ENCODE results near the gene ZYG11B.
"Not testable (repeated sequence)": the region's sequence is repeated elsewhere in the genome, so short reads cannot be mapped to it uniquely, and the experiment has no call there.

ZYG11B gene

GRCh38 chr1:52759908-52760307, 33.7 kb downstream of the ZYG11B start:
- no peak for DNase-seq

GRCh38 chr1:52767596-52768280, 41.5 kb downstream of the ZYG11B start:
- DNase-seq: no peak

DNA sequence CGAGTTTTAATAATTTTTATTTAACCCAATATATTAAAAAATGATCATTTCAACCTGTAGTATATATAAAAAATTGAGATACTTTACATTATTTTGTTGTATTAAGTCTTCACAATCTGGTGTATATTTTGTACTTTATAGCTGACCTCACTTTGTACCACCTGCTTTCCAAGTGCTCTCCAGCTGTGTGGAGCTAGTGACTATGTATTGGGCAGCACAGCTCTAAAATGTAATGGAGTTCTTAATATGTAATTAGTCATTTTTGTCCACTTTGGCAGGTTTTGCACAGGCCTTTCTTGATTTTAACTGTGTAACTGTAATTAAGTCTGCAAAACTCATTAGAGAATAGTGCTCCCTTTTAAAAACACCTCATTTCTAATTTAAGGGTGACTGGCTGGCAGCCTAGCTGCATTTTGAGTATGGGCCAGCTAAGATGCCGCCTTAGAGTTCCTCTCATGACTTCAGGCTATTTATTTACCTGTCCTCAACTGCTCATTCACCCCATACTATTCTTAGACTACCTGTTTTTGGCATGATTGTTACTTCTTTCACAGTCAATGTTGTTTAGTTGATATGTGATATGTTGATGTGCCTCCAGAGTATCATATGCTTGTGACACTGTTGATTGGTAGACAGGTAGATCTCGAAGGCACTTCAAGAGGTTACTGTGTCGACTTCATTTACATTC, 43.2 kb downstream of the ZYG11B start:
- DNase-seq: peak; percentile 81

GRCh38 chr1:52771384-52771783, 45.1 kb downstream of the ZYG11B start:
- DNase-seq: no peak

DNA sequence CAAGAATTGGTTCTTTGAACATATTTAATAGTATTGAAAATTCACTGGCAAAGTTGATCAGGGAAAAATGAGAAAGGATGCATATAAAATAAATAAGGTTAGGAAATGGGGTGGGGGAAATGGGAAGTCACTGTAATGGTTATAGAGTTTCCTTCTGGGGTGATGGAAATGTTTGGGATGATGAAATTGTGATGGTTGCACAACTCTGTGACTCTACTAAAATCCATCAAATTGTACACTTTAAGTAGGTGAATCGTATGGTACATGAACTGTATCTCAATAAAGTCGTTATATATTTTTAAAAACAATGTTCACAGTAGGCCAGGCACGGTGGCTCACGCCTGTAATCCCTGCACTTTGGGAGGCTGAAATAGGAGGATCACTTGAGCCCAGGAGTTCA, 59.9 kb downstream of the ZYG11B start:
- DNase-seq: no peak

- not testable (repeated sequence) for DNase-seq
These were observed 64.2 kb downstream of the ZYG11B start for GRCh38 chr1:52790429-52790828.

DNA sequence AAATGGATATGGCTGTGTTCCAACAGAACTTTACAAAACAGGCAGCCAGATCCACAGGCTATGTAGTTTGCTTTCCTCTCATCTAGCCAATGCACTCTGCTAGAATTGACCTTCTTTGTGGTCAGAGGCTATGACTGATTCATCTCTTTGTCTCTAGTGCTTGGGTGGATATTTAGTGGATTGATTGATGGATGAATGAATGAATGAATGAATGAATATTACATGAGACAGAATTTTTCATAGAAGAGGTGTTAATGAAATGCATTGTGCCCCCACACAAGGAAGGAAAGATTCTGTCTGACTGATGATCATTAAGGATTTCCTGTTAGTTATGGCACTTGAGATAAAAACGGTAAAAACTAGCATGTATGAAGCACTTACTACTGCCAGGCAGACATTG, 65.8 kb downstream of the ZYG11B start:
- no peak for DNase-seq

DNA sequence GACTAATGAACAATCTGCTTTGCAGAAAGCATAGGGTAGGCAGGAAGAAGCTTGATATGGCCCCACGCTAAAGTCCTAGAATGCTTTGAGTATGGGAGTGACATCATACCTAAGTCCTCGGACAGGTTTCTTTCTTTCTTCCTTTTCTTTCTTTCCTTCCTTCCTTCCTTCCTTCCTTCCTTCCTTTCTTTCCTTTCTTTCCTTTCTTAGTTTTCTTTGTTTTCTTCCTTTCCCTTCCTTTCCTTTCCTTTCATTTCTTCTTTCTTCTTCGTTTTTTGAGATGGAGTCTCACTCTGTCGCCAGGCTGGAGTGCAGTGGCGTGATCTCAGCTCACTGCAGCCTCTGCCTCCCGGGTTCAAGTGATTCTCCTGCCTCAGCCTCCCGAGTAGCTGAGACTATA, 67.5 kb downstream of the ZYG11B start:
- DNase-seq: not testable (repeated sequence)

DNA sequence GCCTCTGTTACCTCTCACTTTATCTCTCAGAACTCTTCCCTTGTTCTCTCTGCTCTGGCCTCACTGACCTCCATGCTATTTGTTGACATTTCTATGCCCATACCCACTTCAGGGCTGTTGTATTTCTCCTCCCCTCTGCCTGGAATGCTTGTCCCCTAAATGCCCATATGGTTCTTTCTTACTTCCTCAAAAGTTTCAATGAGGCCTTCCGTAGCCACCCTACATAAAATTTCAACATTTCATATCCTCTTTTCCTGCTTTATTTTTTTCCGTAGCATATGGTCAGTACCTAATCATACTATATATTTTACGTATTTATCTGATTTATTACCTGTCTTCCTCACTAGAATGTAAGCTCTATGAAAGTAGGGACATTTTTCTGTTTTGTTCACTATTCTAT, 69.2 kb downstream of the ZYG11B start:
- DNase-seq: no peak

DNA sequence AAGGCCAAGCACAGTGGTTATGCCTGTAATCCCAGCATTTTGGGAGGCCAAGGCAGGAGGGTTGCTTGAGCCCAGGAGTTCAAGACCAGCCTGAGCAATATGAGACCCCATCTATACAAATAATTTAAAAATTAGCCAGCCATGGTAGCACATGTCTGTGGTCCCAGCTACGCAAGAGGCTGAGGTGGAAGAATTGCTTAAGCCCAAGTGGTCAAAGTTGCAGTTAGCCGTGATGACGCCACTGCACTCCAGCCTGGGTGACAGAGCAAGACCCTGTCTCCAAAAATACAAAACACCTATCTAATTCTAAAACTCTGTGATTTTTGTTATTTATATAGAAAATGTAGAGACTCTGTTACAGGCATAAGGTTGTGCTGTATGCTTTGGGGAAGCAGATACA, 72.1 kb downstream of the ZYG11B start:
- DNase-seq: no peak

GRCh38 chr1:52801011-52801410, 74.8 kb downstream of the ZYG11B start:
- no peak for DNase-seq

DNA sequence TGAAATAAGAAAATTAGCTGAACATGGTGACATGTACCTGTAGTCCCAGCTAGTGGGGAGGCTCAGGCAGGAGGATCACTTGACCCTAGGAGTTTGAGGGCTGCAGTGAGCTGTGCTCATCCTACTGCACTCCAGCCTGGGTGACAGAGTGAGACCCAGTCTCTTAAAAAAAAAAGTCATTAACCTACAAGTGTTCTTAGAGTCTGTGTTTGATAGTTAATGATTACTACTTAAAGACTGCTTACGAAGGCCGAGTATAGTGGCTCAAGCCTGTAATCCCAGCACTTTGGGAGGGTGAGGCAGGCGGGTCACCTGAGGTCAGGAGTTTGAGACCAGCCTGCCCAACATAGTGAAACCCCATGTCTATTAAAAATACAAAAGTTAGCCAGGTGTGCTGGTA, 77.8 kb downstream of the ZYG11B start:
- DNase-seq: not testable (repeated sequence)

DNA sequence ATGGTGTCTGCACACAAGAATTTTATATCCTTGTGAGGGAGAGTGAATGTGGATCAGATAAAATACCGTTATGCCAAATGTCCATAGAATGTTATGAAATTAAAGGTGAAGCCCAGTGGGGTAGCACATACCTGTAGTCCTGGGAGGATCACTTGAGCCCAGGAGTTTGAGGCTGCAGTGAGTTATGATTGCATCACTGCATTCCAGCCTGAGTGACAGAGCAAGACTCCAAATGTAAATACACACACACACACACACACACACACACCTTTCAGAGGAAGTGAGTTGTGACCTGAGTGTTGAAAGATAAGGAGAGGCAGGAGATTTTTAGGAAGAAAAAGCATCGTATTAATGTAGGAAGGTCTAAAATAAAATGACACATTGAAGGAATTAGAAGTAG, 88.2 kb downstream of the ZYG11B start:
- no peak for DNase-seq

- not testable (repeated sequence) for DNase-seq
These were observed 94.6 kb downstream of the ZYG11B start for GRCh38 chr1:52820830-52821229.

GRCh38 chr1:52825868-52826267, 99.6 kb downstream of the ZYG11B start:
- DNase-seq: peak; percentile 33

DNA sequence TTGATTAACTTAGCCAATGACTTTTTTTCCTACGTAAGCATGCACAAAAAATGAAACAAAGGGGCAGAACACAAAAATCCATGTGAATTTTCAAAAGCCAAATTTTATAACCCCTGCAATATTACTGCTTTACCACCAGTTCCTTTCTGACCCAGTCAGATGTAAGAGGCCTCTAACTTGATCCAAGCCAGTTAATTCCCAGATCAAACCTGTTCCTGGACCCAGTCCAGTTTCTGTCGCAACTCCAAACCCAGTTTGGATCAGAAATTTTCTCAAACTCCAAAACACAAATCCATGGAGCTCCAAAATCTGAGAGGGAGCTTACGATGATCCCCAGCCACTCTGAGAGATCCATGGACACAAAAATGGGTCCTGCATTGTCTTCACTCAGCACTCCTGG, 108.5 kb downstream of the ZYG11B start:
- DNase-seq: no peak

DNA sequence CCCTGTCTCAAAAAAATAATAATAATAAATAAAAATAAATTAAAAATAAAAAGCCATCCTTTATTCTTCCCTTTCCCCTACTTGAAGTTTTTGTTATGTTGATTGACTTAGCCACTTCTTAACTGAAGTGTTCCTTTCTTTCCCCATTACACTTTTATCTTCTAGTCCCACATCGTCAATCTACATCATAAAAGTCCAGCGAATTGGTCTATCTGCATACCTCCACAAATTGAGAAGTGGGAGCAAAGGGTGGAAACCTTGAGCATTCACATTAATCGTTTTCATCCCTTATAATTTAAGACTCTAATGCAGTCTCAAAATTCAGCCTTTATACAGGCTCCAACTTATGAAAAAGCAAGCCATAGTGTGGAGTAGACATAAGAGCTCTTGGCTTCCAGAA, 109.8 kb downstream of the ZYG11B start:
- DNase-seq: no peak

DNA sequence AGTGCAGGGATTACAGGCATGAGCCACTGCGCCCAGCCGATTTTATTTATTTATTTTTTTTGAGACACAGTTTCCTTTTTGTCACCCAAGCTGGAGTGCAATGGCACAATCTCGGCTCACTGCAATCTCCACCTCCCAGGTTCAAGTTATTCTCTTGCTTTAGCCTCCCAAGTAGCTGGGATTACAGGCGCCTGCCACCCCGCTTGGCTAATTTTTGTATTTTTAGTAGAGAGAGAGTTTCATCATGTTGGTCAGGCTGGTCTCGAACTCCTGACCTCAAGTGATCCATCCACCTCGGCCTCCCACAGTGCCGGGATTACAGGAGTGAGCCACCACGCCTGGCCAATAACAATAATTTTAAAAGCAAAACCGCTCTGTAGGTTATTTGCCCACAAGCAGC, 112.9 kb downstream of the ZYG11B start:
- DNase-seq: not testable (repeated sequence)

DNA sequence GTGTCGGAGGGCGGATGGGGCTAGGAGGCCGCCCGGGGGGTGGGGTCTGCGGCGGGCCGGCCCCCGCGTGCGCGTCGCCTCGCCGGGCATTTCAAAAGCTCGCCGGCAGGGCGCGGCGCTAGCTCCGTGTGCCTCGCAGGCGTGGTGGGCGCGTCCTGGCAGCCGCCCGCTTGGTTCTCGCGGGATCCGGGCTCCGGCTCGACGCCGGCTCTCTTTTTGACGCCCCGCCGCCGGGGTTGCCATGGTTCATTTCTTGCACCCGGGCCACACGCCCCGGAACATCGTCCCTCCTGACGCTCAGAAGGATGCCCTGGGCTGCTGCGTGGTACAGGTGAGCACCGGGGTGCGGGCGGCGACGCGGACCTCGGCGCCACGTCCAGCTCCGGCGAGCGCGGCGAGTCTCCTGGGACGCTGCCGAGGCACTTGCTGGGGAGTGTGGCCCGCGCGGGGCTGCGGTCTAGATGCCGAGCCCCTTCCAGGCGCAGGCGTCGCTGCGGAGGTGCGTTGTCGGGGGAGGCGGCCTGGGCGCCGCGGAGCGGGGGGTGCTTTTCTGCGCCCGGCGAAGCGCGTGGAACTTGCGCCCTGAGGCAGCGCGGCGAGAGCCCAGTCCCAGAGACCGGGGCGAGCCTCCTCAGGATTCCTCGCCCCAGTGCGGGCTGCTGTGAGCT, 116.5 kb downstream of the ZYG11B start, which contains the start of gene ZYG11A:
Gene ZYG11A (plus strand): TSS at position 118 of the 668 bp plus-strand sequence. CDS start 124 bp downstream, at position 242.
- peak; percentile 86 for DNase-seq

DNA sequence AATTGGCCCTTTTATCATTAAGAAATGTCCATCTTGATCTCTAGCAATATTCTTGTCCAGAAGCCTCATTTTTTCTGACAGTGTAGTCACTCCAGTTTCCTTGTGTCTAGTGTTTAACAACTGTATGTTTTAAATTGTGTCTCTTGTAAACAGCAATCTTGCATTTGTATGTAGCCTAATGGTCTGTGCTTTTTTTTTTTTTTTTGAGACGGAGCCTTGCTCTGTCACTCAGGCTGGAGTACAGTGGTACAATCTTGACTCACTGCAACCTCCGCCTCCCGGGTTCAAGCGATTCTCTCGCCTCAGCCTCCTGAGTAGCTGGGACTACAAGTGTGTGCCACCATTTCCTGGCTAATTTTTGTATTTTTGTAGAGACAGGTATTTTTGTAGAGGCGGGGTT, 118.9 kb downstream of the ZYG11B start:
- not testable (repeated sequence) for DNase-seq

DNA sequence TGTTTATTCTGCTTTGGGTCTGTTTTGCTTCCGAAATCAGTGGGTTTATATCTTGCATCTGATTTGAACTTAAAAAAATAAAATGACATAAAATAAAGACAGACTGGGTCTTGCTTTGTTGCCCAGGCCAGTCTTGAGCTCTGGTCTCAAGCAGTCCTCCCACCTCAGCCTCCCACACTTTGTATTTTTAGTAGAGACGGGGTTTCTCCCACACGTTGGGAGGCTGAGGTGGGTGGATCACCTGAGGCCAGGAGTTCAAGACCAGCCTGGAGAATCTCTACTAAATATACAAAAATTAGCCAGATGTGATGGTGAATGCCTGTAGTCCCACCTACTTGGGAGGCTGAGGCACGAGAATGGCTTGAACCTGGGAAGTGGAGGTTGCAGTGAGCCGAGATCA, 122.2 kb downstream of the ZYG11B start:
- DNase-seq: no peak

DNA sequence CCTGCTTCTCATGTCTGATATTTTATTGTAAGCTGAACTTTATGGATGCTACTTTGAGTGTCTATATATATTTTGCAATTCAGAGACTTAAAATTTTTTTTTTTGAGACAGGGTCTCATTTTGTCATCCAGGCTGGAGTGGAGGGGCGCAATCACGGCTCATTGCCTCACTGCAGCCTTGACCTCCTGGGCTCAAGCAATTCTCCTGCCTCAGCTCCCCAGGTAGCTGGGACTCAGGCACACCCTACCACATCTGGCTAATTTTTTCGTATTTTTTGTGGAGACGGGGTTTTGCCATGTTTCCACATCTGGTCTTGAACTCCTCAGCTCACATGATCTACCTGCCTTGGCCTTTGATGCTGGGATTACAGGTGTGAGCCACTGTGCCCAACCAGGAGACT, 124.7 kb downstream of the ZYG11B start:
- no peak for DNase-seq

GRCh38 chr1:52852854-52853253, 126.6 kb downstream of the ZYG11B start:
- DNase-seq: no peak

DNA sequence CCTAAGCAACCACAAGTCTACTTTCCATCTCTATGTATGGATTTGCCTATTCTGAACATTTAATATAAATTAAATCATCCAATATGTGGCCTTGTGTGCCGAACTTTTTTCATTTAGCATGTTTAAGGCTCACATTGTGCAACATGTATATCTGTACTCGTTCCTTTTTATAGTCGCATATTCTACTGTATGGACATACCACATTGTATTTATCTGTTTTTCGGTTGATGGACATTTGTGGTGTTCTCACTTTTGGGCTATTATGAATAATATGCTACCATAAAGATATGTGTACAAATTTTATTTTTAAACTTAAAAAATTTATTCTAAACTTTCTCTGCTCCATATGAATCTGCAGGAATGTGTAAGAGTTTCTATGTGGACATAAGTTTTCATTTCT, 129.3 kb downstream of the ZYG11B start:
- no peak for DNase-seq

All from NCI-H1105 treated with DMSO at 0.1 percent for 48 hours (cell line).